Tibial nerve (tissue), 4 donors: ENCODE data around the gene CCDC57.

ENCODE experiments used
- EP300 ChIP-seq, 2 donors: sonication (generic); formaldehyde crosslinking; IDR thresholded peaks; one replicate each; pipeline ENCODE4 v1.6.1; 2017; ENCODE audit warnings: antibody characterized with exemption in 2 of 2, mild to moderate bottlenecking in 1 of 2
- POLR2A ChIP-seq, 2 donors: fragments of 450-650 bp; IDR thresholded peaks; one replicate each; pipeline ENCODE4 v1.6.1; 2017; ENCODE audit warnings: antibody characterized with exemption in 2 of 2, mild to moderate bottlenecking in 2 of 2, moderate library complexity in 2 of 2
- TF ChIP-seq, protein P1 (sequence below), 5 experiments: fragments of 200-600 bp in 3 of 5; fragments of 450-650 bp in 2 of 5; sonication (generic) in 3 of 5; IDR thresholded peaks; one replicate each; pipeline ENCODE4 v1.5.1; 2016 to 2019; ENCODE audit warnings: antibody characterized with exemption in 5 of 5, mild to moderate bottlenecking in 3 of 5, moderate library complexity in 2 of 5

DNA sequence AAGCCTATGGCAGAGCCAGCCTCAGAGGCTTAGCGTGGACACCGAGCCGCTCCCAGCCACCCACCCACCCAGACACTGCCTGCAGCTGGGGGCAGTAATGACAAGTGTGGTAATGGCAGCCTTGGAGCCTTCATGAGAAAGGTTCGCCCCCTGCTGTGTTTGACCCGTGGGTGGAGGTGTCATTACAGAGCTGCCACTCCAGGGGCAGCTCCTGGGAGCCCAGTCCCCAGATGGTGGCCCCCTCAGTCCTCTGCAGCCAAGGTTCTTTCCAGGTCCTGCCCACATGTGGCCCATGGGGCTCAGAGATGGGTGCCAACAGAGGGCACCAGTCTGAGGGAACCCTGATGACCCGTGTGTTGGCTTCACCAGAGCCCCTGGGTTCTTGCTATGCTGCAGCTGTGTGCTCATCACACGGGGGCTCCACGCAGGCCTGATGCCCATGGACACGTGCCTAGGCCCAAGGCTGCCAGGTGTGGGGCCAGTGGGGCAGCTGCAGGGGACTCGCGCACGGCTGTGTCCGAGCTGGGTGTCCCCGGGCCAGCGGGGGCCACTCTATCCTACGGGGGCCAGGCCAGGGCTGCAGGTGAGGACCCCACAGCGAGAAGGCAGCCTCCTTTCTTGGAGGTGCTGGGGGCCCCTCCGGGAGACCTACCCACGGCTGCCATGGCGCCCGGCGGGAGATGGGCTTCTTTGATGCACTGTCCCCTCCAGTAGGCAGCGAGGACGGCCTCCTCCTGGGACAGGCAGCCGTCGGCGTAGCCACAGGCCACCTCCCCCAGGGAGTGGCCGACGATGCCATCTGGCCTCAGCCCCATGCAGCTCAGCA lies 122.7 kb downstream of the CCDC57 start:
- TF ChIP-seq, protein P1, sequence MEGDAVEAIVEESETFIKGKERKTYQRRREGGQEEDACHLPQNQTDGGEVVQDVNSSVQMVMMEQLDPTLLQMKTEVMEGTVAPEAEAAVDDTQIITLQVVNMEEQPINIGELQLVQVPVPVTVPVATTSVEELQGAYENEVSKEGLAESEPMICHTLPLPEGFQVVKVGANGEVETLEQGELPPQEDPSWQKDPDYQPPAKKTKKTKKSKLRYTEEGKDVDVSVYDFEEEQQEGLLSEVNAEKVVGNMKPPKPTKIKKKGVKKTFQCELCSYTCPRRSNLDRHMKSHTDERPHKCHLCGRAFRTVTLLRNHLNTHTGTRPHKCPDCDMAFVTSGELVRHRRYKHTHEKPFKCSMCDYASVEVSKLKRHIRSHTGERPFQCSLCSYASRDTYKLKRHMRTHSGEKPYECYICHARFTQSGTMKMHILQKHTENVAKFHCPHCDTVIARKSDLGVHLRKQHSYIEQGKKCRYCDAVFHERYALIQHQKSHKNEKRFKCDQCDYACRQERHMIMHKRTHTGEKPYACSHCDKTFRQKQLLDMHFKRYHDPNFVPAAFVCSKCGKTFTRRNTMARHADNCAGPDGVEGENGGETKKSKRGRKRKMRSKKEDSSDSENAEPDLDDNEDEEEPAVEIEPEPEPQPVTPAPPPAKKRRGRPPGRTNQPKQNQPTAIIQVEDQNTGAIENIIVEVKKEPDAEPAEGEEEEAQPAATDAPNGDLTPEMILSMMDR (IDR thresholded peaks at IDR 0.05): no peak
- TF ChIP-seq POLR2A (IDR thresholded peaks at IDR 0.05) (no peak), EP300 (IDR thresholded peaks at IDR 0.05) (no peak)
